HG03520 (cell line): ENCODE data around the gene LRAT.
"Not testable (repeated sequence)": the region's sequence is repeated elsewhere in the genome, so short reads cannot be mapped to it uniquely, and the experiment has no call there.

Experiments
- ATAC-seq: cut with Tn5 transposase; IDR thresholded peaks from one replicate; pipeline ENCODE4 v1.9.1; 2021; ENCODE audit warnings: mild to moderate bottlenecking, moderate library complexity; ENCODE audit not compliant: unreplicated experiment

Gene LRAT

DNA sequence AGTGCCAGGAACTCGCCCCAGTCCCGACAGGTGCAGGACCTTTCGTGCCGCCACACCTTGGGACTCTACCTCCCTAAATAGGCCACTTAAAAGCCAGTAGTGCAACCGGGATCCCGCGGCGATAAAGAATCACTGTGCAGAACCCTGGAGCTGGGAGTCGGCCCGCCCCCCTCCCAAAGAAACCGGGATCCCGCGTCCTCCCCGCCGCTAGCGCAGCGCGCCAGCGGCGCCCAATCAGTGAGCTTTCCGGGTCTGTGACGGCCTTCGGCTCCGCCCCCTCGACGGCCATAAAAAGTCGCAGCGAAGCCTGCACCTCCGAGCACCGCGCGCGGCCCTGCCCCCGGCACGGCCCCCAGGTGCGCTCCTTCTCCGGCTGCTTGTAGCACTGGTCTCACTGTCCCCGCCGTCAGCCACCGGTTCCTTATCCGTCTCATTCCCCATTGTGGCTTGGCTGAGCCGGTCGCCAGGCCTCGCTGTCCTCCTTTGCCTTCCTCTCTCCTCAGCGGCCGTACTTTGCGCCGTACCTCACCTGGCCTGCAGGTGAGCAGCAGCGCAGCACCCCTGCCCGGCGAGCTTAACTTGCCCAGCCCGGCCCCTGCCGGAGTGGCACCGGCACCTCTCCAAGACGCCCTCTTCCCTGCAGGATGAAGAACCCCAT is at the start of gene LRAT:
TSS of gene LRAT (plus strand) at position 318 of the 658 bp plus-strand sequence. CDS start at position 645, 327 bp downstream.
- peak; percentile 71 for ATAC-seq

DNA sequence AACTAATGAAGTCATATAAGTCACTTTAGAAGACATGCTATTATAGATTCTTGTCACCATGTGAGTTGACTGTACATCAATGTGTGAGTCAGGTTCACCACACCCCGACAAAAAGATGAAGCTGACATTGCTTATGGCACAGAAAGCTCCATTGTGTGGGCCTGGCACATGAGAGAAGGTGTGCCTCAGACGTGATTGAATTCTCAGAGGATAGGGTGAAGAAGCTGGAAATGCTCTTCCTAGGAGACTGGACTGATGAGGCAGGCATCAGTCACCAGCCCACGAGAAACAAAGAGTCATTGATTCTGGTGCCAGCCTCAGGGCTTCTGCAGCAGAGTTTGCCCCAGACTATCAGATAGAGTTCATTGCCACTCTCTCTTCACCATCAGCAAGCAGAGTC is 35.9 kb upstream of the LRAT start:
- ATAC-seq, result no peak

DNA sequence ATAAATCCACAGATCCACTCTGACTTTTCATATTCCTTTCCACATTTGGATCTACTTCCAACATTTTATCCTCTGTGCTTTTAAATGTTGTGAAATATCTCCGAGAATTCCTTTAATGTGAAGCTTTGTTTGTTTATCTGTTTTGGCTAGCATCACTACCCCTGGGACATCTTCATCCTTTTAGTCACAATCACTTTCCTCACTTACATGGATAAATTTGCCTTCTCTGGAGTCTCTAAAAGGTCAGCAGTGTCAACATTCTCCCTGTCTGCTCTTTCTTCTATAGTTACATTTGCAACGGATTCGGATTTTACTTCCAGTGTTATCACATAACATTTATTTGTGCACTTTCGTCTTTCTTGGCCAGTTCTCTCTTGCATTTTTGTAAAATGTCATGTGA is 34.2 kb upstream of the LRAT start:
- ATAC-seq, result no peak

DNA sequence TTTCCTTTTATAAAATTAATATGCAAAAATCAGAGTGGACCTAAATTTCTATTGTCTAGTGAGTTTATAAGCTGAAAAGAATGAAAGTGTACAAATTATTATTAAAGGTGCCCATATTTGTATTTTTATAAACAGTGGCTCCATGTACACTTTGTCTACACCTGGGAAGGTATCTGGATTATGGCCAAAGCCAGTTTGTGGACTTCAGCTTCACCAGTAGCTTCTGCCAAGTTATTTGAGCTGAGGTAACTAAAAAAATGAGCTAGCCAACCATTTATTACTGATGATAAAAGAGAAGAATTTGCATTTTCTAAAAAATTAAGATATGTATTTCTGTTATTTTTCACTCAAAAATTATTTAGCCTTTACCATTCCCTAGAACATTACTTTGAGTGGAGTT is 32.3 kb upstream of the LRAT start:
- no peak for ATAC-seq

DNA sequence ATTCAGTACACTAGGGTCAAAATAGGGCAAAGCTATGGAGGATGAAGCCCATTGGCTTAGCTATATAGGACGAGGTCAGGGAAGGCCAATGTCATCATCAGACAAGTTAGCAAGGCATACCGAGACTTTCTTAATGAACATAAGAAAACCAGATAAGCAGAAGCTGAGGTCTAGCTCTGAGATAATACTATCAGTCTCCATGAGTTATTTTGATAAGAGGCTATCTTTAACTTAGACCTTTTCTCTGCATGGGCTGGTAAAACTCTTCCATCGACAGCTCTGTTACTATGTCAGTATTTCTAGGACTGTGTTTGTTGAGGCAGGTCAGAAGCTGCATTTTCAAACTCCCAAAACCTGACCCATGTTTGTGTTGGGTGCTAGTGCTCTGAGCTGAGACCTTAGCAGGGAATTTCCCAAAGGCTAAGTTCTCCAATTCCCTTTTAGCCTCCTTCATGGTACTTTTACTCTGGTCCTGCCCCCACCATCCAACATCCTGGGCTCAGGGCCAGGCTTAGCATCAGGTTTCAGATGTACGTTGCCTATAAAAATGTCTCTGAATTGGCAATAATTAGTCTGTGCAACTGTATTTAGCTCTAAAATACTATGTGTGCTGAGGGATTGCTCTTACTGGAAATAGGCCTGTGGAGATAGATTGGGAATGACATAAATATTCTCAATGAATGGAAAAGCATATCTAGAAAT is 29.3 kb upstream of the LRAT start:
- ATAC-seq, result no peak

DNA sequence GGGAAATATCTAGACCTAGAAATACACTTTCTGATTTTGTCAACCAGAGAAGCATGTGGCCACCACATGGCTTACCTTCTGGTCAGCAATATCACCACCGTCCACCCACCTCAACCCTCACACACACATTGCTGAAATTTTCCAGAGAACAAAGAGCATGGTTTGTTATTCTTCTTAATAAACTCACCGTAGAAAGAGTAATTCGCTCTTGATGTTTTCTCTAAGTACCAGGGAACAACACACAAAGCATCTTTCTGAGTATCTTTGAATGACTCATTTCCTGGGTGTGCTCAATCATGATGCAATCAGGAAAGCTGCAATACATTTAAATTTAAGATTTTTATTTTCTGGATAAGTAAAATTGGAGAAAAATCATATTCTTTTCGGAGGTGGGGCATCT is 24.7 kb upstream of the LRAT start:
- ATAC-seq, result no peak

DNA sequence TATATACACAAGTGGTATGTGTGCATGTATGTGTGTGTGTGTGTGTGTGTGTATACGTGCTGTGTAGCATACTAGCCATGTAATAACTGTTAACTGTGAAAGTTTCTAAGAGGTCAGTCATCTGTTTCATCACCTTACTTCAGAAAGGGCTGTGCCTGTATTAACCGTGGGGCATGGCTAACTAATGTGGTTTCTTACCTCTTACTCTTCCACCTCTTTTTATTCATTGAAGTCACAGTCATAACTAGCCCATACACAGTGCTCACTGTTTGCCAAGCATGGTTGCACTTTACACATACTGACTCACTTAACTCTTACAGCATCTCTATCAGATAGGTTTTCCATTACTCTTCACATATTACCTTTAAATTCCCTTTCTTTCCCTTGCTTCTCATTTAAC is 23.7 kb upstream of the LRAT start:
- peak; percentile 79 for ATAC-seq

DNA sequence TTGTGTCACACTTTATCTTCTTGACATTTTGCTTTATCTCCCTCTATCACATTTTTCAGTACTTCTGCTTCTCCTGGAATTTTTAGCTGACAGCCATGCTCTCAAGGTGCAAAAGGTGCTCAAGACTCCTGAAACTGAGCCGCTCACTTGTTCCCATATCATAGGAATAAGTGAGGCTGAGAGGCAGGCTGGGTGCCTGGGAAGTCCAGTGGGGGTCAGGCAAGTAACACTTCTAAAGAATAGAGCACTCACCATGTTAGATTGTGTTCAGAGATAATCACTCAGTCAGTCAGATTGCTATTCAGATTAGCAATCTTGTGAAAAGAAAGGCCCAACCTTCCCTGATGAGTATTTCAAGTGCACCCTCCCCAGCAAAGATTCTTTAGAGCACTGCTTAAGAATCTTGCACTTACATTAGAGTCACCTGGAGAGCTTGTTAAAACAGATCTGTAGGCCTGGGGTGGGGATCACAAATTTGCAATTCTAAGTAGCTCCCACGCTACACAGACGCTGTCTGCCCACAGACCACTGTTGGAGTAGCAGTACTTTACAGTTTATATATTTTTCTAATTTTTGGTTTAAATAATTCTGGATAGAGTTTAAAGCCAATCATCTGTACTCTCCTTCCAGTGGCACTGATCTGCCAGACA is 23.1 kb upstream of the LRAT start:
- no peak for ATAC-seq

DNA sequence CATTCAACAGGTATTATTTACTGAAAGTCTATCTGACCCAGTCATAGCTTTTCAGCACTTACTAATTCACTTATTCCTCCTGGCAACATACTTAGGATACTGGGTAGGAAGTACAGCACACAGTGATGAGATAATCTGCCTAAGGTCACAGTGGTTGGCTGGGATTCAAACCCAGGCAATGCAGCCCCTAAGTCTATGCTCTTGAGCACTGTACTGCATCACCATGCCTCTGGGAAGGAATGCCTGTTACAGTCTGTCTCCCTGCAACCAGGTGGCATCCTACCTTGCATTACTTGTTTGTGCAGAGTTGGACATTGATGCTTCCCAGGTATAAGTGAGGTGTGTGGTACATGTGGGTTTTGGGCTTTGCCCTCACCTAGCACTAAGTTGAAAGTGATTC is 21.5 kb upstream of the LRAT start:
- no peak for ATAC-seq

DNA sequence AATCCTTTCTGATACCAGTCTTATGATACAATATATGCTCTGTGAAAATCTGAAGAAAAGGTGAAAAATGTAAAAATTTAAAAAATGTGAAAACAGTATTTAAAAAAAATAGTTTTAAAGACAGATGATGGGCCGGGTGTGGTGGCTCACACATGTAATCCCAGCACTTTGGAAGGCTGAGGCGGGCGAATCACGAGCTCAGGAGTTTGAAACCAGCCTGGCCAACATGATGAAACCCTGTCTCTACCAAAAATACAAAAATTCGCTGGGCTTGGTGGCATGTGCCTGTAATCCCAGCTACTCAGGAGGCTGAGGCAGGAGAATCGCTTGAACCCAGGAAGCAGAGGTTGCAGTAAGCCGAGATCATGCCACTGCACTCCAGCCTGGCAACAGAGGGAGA is 20.2 kb upstream of the LRAT start:
- ATAC-seq, result not testable (repeated sequence)

DNA sequence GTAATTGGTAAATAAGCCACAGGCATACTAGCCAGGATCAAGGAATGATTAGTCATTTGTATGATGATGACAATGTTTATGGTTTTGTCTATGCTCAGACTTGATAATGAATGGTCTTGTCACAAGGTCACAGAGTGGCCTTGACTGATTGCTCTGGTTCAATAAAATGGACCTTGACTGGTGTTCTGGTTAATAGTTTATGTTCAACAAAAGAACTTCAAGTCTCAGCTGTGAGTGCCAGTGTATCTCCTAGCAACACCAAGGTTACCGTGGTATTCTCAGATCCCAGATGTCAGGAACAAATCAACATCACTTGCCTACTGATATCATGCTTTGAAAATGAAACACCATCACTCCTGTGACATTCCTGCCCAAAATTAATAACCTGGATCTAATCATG is 16.3 kb upstream of the LRAT start:
- ATAC-seq, result no peak

DNA sequence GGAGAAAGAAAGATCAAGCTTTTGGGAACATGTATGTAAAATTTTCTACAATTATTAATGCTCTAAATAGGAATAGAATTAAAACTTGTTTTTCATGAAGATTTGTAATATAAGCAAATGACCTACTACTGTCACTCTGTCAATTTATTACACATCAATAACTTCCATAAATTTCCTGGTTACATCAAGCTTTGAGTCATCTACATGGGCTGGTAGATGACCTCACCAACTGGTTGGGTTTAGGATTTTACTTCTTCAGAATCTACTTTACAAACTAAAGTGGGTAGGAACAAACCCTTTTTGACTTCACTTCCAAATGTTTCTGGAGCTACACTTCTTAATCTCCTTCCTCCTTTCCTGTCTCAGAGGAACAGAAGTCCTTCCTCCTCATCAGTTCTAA is 12.0 kb upstream of the LRAT start:
- ATAC-seq, result no peak

DNA sequence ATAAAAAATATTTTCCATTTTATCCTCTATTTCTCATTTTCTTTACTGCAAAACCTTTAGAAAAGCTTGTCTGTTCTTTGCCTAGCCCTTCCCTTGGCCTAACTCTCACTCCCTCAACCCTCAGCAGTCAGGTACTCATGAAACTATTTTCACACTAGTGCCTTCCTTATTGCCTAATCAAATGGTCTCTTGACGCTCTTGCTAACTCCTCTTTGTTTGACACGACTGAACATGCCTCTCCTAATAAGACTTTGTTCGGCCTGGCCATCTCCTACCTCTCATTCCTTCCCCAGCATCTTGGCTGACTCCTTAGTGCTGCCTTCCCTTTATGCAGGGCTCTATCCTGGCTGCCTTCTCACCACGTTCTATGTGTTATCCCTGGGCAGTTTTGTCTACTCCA is 11.1 kb upstream of the LRAT start:
- ATAC-seq, result no peak

DNA sequence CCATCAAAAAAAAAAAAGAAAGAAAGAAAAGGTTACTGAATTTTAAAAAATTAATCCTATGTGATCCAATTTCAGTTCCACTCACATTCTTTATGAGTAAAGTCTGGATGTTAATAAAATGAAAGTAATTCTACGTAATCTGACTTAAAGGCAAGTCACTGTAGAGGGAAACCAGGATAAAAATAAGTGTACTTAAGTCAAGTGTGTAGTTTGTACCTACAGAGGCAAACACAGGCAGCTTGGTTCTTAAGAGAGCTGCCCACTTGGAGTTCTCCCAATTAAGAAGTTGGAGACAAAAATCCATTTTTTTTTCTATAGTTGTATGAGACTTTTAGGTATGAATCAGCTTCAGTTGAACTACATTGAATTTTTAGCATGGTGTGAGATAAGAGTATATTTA is 7.0 kb upstream of the LRAT start:
- no peak for ATAC-seq

DNA sequence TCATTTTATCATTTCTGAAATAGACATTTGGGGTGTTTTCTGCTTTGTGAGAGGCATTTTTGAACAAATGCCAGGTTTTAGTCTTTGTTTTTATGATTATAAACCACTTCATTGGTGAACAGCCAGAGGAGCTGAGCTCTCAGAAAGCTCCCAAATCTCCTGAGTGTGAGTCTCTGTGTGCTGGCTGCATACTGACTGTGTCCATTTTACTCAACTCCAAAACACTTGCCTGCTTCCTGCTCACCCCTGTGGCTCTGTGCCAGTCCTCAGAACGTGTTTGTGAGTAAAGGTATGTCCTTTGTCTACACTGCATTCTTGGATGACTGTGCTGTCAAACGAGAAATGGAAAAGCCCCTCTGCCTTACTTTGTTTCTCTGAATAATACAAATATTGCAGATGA is 5.4 kb upstream of the LRAT start:
- ATAC-seq, result no peak

DNA sequence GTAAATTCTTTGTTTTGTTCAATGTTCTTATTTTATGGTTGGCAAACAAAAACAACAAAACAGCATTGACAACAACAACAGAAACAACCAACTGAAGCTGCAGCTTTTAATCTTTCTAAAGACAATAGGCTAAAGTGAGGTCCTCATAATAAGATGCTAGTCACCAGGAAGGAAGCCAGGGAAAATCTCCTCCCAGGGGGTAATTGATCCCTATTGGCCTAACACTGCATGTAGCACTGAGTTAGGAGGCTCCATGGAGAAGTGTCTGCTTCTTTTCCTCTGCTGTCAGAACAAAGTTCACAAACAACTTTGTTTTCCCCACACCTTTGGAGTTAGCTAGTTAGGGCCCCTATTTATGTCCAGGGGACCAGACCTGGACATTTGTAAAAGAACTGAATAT is 4.7 kb upstream of the LRAT start:
- no peak for ATAC-seq

DNA sequence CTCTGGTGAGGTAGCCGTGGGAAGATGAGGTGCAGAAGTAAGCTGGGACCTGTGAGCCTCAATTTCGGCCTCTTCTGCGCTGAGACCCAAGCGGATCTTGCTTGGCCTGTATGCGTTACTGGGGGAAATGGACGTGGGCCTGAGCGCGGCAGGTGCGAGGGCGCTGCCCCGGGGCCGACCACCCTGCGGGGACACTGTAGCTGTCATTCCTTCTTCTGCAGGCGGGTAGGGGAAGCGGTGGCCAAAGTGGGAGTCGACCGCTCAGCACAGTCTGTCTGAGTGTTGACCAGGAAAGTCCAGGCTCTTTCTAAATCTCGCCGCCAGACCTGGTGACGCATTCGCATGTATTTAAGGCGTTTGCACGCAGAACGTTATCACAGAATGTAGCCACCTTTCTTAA is 3.3 kb upstream of the LRAT start:
- no peak for ATAC-seq

DNA sequence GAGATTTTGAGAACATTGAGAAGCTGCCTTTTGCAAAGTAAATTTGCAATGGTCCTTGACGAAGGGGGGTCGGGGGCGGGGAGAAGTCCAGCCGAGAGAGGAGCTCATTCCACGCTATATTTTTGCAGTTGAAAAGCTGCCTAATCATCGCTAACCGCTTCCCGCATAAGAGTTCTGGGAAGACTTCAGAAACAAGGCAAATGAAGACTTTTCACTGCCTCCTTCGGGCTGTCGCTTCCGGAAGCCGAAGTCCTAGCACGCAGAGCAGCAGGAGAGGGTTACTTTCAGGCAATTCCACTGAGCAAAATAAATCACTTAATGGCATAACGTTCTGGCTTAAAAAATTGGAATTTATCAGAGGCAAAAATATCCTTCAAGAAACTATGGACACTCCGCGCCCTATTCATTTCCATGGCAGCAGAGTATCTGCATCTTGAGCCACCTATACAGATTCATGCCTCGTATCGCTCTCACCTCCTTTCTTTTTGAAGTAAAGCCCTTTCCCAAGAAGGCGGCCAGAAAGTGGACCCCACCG is 2.6 kb upstream of the LRAT start:
- ATAC-seq, result no peak

DNA sequence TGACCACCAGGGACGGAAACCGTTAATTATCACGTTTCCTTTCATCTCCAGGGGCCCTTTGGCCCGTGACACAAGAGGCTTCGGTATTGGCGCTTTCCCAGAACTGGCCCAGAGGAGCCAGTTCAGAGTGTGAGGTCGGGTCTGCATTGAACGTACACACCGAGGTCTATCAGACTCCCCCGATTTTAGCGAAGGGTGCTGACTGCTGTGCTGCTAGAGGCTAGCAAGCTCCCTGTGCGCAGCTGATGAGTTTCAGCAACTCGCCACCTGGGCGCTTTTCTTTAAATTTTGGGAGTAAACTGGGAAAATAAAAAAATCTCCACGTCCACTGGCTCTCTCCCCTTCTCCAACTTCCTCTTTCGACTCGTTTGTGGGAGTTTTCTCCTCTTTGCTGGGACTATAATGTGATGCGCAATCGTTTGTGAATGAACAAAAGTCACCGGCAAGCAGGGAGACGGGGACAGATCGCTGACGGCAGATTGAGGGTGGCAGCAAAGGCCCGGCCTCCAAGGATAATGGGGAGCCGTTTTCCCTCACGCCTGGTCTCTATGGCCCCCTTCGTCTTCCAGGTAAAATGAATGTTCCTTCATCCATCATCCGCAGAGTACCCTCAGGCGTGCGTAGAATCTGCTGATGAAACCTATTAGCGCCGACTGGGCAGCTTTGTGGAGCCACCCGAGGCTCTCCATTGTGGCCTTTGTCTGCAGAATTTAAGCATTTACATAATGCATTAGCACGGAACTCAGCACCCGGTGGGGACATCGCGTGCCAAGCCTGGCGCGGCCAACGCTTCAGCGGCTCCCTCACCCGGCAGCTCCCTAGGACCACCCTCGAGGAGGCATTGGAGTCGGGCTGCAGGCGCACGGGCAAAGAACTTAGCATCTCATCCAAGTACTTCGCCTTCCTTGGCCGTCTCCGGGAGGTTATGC is 1.6 kb upstream of the LRAT start:
- ATAC-seq, result no peak

DNA sequence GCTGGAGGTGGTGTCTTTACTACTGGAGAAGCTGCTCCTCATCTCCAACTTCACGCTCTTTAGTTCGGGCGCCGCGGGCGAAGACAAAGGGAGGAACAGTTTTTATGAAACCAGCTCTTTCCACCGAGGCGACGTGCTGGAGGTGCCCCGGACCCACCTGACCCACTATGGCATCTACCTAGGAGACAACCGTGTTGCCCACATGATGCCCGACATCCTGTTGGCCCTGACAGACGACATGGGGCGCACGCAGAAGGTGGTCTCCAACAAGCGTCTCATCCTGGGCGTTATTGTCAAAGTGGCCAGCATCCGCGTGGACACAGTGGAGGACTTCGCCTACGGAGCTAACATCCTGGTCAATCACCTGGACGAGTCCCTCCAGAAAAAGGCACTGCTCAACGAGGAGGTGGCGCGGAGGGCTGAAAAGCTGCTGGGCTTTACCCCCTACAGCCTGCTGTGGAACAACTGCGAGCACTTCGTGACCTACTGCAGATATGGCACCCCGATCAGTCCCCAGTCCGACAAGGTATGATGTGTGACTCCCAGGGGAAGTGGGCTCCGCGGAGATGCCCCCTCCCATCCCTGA is 634 bp downstream of the LRAT start:
- no peak for ATAC-seq

DNA sequence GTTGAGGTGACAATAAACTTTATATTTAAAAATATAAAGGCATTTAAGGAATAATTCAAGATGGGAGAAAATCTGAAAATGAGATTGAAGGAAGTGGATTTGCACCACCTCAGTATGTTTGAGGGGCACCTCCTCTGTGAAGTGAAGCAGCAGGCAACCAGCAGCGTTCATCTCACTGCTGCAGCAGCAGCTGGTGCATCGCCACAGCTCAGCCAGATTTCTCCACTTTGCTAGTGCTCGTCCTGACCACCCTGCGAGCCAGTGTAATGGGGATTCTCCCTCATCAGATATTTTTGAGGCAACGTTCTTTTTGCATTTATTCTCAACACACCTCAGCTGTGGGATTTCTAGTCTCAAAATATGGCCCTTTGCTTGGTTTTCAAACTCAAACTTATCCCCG is 13.9 kb downstream of the LRAT start:
- ATAC-seq, result no peak
